Testis (tissue), 2 donors: ENCODE results near the gene PIGU.

Experiments used
- POLR2A ChIP-seq: fragments of 450-650 bp; IDR thresholded peaks from one replicate; pipeline ENCODE4 v1.6.1; 2017; ENCODE audit warnings: antibody characterized with exemption, mild to moderate bottlenecking, moderate library complexity
- TF ChIP-seq, protein P1 (sequence below), 3 experiments: fragments of 450-650 bp in 2 of 3; fragments of 200-600 bp in 1 of 3; sonication (generic) in 1 of 3; IDR thresholded peaks; one replicate each; pipeline ENCODE4 v1.5.1; 2016 to 2019; ENCODE audit warnings: antibody characterized with exemption in 3 of 3, mild to moderate bottlenecking in 2 of 3, moderate library complexity in 1 of 3

DNA sequence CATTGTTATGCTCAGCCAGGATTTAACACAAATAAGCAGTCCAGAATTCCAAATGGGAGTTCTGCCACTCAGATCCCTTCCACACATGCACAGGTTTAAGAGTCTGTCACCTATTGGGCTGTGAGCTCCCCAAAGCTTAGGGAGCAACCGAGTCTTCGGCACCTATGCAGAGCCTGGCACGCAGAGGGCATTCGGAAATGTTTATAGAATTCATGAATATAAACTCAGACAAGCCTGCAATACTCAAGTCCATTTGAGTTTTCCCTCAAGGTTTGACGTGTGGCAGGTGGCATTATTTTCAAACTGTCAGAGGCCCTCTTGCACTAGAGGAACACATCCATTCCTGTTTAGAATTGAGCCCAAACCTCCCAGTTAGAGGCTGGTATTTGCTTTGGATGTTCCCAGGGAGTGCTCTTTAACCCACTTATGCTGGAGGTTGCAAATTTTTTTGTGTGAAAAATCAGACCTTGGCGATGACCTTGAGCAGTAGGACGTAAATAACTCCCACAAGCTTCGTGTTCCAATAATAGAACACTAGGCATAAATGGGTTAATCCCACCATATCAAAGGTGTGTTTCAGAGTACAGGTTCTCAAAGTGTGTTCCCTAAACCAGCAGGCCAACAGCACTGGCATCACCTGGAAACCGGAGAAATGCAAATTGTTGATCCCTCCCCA, 90.3 kb downstream of the PIGU start:
- TF ChIP-seq, protein P1, sequence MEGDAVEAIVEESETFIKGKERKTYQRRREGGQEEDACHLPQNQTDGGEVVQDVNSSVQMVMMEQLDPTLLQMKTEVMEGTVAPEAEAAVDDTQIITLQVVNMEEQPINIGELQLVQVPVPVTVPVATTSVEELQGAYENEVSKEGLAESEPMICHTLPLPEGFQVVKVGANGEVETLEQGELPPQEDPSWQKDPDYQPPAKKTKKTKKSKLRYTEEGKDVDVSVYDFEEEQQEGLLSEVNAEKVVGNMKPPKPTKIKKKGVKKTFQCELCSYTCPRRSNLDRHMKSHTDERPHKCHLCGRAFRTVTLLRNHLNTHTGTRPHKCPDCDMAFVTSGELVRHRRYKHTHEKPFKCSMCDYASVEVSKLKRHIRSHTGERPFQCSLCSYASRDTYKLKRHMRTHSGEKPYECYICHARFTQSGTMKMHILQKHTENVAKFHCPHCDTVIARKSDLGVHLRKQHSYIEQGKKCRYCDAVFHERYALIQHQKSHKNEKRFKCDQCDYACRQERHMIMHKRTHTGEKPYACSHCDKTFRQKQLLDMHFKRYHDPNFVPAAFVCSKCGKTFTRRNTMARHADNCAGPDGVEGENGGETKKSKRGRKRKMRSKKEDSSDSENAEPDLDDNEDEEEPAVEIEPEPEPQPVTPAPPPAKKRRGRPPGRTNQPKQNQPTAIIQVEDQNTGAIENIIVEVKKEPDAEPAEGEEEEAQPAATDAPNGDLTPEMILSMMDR (IDR thresholded peaks at IDR 0.05) = no peak
- no peak for TF ChIP-seq POLR2A
